GM19324 (cell line): ENCODE data around the gene WBP1L.
"Not testable (repeated sequence)": the region's sequence is repeated elsewhere in the genome, so short reads cannot be mapped to it uniquely, and the experiment has no call there.

Source experiments
- ATAC-seq: cut with Tn5 transposase; IDR thresholded peaks from one replicate; pipeline ENCODE4 v1.9.1; 2021; ENCODE audit warnings: mild to moderate bottlenecking, moderate library complexity; ENCODE audit not compliant: unreplicated experiment, low FRiP score

The WBP1L gene

GRCh38 chr10:102832248-102832647 is 88.5 kb downstream of the WBP1L start:
- no peak for ATAC-seq

- ATAC-seq: no peak
These were observed 89.2 kb downstream of the WBP1L start for GRCh38 chr10:102832987-102833386.

GRCh38 chr10:102834143-102834542 is 90.4 kb downstream of the WBP1L start:
- no peak for ATAC-seq

- no peak for ATAC-seq
These were observed 91.3 kb downstream of the WBP1L start for GRCh38 chr10:102835007-102835482.

GRCh38 chr10:102837230-102837721 is 93.5 kb downstream of the WBP1L start, which contains the start of gene CYP17A1:
Gene CYP17A1, minus strand, starts transcription at chr10:102837413. Its CDS starts 52 bp downstream, at chr10:102837361.
- ATAC-seq: no peak

GRCh38 chr10:102838276-102838927 is 94.7 kb downstream of the WBP1L start:
- not testable (repeated sequence) for ATAC-seq

- ATAC-seq: no peak
These were observed 98.1 kb downstream of the WBP1L start for GRCh38 chr10:102841827-102842345.

- not testable (repeated sequence) for ATAC-seq
These were observed 99.4 kb downstream of the WBP1L start for GRCh38 chr10:102843139-102843538.

- ATAC-seq: not testable (repeated sequence)
These were observed 100.5 kb downstream of the WBP1L start for GRCh38 chr10:102844190-102844776.

- no peak for ATAC-seq
These were observed 101.7 kb downstream of the WBP1L start for GRCh38 chr10:102845352-102845902.

- ATAC-seq: no peak
These were observed 106.3 kb downstream of the WBP1L start for GRCh38 chr10:102850025-102850518.

GRCh38 chr10:102853237-102853636 is 109.5 kb downstream of the WBP1L start:
- ATAC-seq: not testable (repeated sequence)

- ATAC-seq: not testable (repeated sequence)
These were observed 112.1 kb downstream of the WBP1L start for GRCh38 chr10:102855731-102856436.

GRCh38 chr10:102856758-102857424 is 113.1 kb downstream of the WBP1L start:
- ATAC-seq: no peak

- ATAC-seq: no peak
These were observed 116.2 kb downstream of the WBP1L start for GRCh38 chr10:102859911-102860310.

- no peak for ATAC-seq
These were observed 119.9 kb downstream of the WBP1L start for GRCh38 chr10:102863660-102864059.

GRCh38 chr10:102865620-102866019 is 121.9 kb downstream of the WBP1L start:
- ATAC-seq: no peak
